Measurements from ENCODE around the gene MSANTD7. TPM values are rescaled to one million over a fixed set of nuclear protein-coding genes. Genes with fewer than 3 reads are reported as not detected.

The MSANTD7 gene
- total RNA-seq, 1 experiment from 2014 or later: 23.1 TPM

GRCh38 chr10:14858338-14858960 is 20.3 kb downstream of the MSANTD7 start:
- Mint-ChIP-seq H3K27ac (0 out of 7 replicates have a peak overlapping the region, but pooled peaks of 1 of the 3 experiments have one; percentile 29), H3K4me1 (no peaks in the 10 kb centered on the region), H3K36me3 (ENCODE audit: insufficient read depth in 1 of 3, low read depth in 3 of 3) (peaks cover 9 to 52% (median 22%) of the 10 kb centered on the region in 3 experiments; a peak in 6 of 7 replicates)

More at GRCh38 chr10:14858338-14858960, 20.3 kb downstream of the MSANTD7 start:
- no peak overlapping the region for H2AFZ ChIP-seq (ENCODE audit: low read length)
- H2AK5ac ChIP-seq (ENCODE audit: insufficient read length, low read length): no peak overlapping the region
- no peak overlapping the region for H2BK120ac ChIP-seq (ENCODE audit: low read depth, low read length, poor library complexity, severe bottlenecking)
- H3K79me2 ChIP-seq (ENCODE audit: insufficient read depth, low read length): no peaks in the 10 kb centered on the region
- H4K8ac ChIP-seq (replicated peaks; ENCODE audit: insufficient read length, low read depth, low read length): no peak overlapping the region
- Mint-ChIP-seq H3K27me3 (ENCODE audit: low read depth) (no peaks in the 10 kb centered on the region), H3K4me3 (no peak overlapping the region), H3K9me3 (no peaks in the 10 kb centered on the region)
- H4K5ac ChIP-seq (ENCODE audit: insufficient read length, low read depth, low read length): no peak overlapping the region
- H4K20me1 ChIP-seq (ENCODE audit: control insufficient read depth, insufficient read depth, insufficient read length): no peaks in the 10 kb centered on the region
- H3K27me3 ChIP-seq (ENCODE audit: insufficient read depth, low read length): no peaks in the 10 kb centered on the region
- H3K18ac ChIP-seq (ENCODE audit: insufficient read length, low read depth, low read length): no peak overlapping the region
- no peak overlapping the region for H2BK20ac ChIP-seq (ENCODE audit: low read depth, low read length, poor library complexity, severe bottlenecking)
- H3K4me1 ChIP-seq (ENCODE audit: insufficient read depth, low read length): no peaks in the 10 kb centered on the region
- no peak overlapping the region for H3K23ac ChIP-seq (ENCODE audit: insufficient read length, low read depth, low read length)
- TF ChIP-seq, protein P1, sequence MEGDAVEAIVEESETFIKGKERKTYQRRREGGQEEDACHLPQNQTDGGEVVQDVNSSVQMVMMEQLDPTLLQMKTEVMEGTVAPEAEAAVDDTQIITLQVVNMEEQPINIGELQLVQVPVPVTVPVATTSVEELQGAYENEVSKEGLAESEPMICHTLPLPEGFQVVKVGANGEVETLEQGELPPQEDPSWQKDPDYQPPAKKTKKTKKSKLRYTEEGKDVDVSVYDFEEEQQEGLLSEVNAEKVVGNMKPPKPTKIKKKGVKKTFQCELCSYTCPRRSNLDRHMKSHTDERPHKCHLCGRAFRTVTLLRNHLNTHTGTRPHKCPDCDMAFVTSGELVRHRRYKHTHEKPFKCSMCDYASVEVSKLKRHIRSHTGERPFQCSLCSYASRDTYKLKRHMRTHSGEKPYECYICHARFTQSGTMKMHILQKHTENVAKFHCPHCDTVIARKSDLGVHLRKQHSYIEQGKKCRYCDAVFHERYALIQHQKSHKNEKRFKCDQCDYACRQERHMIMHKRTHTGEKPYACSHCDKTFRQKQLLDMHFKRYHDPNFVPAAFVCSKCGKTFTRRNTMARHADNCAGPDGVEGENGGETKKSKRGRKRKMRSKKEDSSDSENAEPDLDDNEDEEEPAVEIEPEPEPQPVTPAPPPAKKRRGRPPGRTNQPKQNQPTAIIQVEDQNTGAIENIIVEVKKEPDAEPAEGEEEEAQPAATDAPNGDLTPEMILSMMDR (conservative IDR thresholded peaks at IDR 0.05): no peak
- H3K27ac ChIP-seq (ENCODE audit: insufficient read length, low read depth, low read length): no peak overlapping the region
- H3K23me2 ChIP-seq (ENCODE audit: insufficient read length, low read depth, low read length, poor library complexity, severe bottlenecking): no peaks in the 10 kb centered on the region
- H3K9me3 ChIP-seq (ENCODE audit: control insufficient read depth, low read depth, low read length): no peaks in the 10 kb centered on the region
- no CpG with 5 or more reads among the region's 6 CpGs for WGBS (ENCODE audit: extremely low coverage, insufficient read length, low lambda C conversion rate)
- H2BK5ac ChIP-seq (ENCODE audit: insufficient read length, low read length): no peak overlapping the region
- no peak for DNase-seq
- H4K91ac ChIP-seq (ENCODE audit: insufficient read length, low read depth, low read length): no peak overlapping the region
- no peak overlapping the region for H3K56ac ChIP-seq (ENCODE audit: insufficient read length, low read depth, low read length)
- no peaks in the 10 kb centered on the region for H3K79me1 ChIP-seq (ENCODE audit: insufficient read depth, low read depth, low read length, poor library complexity, severe bottlenecking)
- no peak overlapping the region for H3K4me2 ChIP-seq (ENCODE audit: insufficient read depth, insufficient read length, low read length)
- no peak overlapping the region for H2BK15ac ChIP-seq (ENCODE audit: low read depth, low read length)
- no peak overlapping the region for H2BK12ac ChIP-seq (ENCODE audit: insufficient read length, low read depth, low read length)
- H3K14ac ChIP-seq (ENCODE audit: insufficient read depth, low read length): no peak overlapping the region
- no peak overlapping the region for H3K9ac ChIP-seq (ENCODE audit: extremely low read depth, insufficient read length, low read length)
- no peak overlapping the region for H3K4ac ChIP-seq (ENCODE audit: low read depth, low read length)
- H3T11ph ChIP-seq (ENCODE audit: low read length): no peak overlapping the region
